Body of pancreas (tissue), 4 donors: Measurements from ENCODE around the gene ZC3H12C. TPM values are rescaled to one million over a fixed set of nuclear protein-coding genes. Genes with fewer than 3 reads are reported as not detected.

Experiments
- ATAC-seq: fragments of 150-250 bp; one replicate; pipeline ENCODE4 v1.9.1; 2016
- DNase-seq, 4 donors: peaks; one replicate each; pipeline ENCODE4 v3.0.0-alpha.2; 2019
- H3K27ac ChIP-seq, 4 donors: fragments of 200-600 bp; sonication (generic); 1 replicate in 3 of 4; 2 replicates in 1 of 4; pipeline versions ENCODE4 v1.5.1 to v1.6.1; 2016 to 2019; ENCODE audit warnings: mild to moderate bottlenecking in 1 of 4, mixed read lengths in 1 of 4, moderate library complexity in 1 of 4
- H3K27me3 ChIP-seq, 2 donors: fragments of 200-600 bp; sonication (generic); one replicate each; pipeline ENCODE4 v1.6.0; 2016; ENCODE audit warnings: mild to moderate bottlenecking in 1 of 2
- H3K36me3 ChIP-seq, 2 donors: fragments of 200-600 bp; sonication (generic); replicated peaks in 1 of 2; 2 replicates each; pipeline ENCODE4 v1.5.1; 2016; ENCODE audit warnings: low read depth in 2 of 2; ENCODE audit not compliant: insufficient read depth in 1 of 2
- H3K4me1 ChIP-seq: fragments of 200-600 bp; sonication (generic); one replicate; pipeline ENCODE4 v1.6.0; 2016
- H3K4me3 ChIP-seq, 2 donors: fragments of 200-600 bp; sonication (generic); 1 replicate in 1 of 2; 2 replicates in 1 of 2; pipeline ENCODE4 v1.5.1; 2016 to 2019
- H3K9me3 ChIP-seq, 3 donors: fragments of 200-600 bp; sonication (generic); 1 replicate in 2 of 3; 2 replicates in 1 of 3; pipeline ENCODE4 v1.5.1; 2016
- CTCF ChIP-seq, 7 experiments: fragments of 450-650 bp in 4 of 7; fragments of 200-600 bp in 3 of 7; sonication (generic) in 3 of 7; IDR thresholded peaks; one replicate each; pipeline ENCODE4 v1.5.1; 2016 to 2019; ENCODE audit warnings: antibody characterized with exemption in 7 of 7
- POLR2A ChIP-seq, 3 donors: fragments of 450-650 bp; IDR thresholded peaks; one replicate each; pipeline ENCODE4 v1.6.1; 2016; ENCODE audit warnings: antibody characterized with exemption in 3 of 3, mild to moderate bottlenecking in 2 of 3
- WGBS, 2 donors: methylation state at CpG; one replicate each; pipeline ENCODE4 v1.1.5; 2017; 5-methylcytosine and 5-hydroxymethylcytosine counted together
- intact Hi-C: fragments of 100-400 bp; cut with DNase I; formaldehyde crosslinking; loops from one replicate; pipeline ENCODE4 v1.15.1; 2023
- total RNA-seq, 2 donors: library from RNA; depleted of rRNA; stranded (reverse); fragments of >200 nt; gene quantifications; one replicate each; pipeline ENCODE4 v1.1.0, GENCODE V29; 2016

ZC3H12C gene
- total RNA-seq, 2 donors from 2014 or later, result 7.3 to 7.8 TPM

GRCh38 chr11:110081462-110082376 is 11.5 kb upstream of the ZC3H12C start:
- H3K9me3 ChIP-seq, result no peaks in the 10 kb centered on the region

GRCh38 chr11:110082899-110083298 is 10.3 kb upstream of the ZC3H12C start:
- no peak for TF ChIP-seq POLR2A (IDR thresholded peaks at IDR 0.05)
- TF ChIP-seq CTCF (IDR thresholded peaks at IDR 0.05), result no peak
- no peak for DNase-seq
- no peaks in the 10 kb centered on the region for H3K36me3 ChIP-seq
- peak overlapping the region in 2 of 4 donors; percentile 14 to 18 for H3K27ac ChIP-seq
- intact Hi-C loops, result no loop called here
- ATAC-seq, result no peak
- H3K4me3 ChIP-seq, result no peak overlapping the region
- no peaks in the 10 kb centered on the region for H3K27me3 ChIP-seq
- no peaks in the 10 kb centered on the region for H3K9me3 ChIP-seq
- 30 to 47% methylated on average over 1 of the region's 1 CpG for WGBS, 2 donors
- H3K4me1 ChIP-seq, result peaks cover under 1% of the 10 kb centered on the region

More at GRCh38 chr11:110081462-110082376, 11.5 kb upstream of the ZC3H12C start:
- 73 to 75% methylated on average over 7 of the region's 7 CpGs for WGBS, 2 donors
- no peak for TF ChIP-seq CTCF (IDR thresholded peaks at IDR 0.05)
- TF ChIP-seq POLR2A (IDR thresholded peaks at IDR 0.05), result no peak
- Histone ChIP-seq H3K4me1 (peaks cover 10% of the 10 kb centered on the region), H3K27me3 (no peaks in the 10 kb centered on the region), H3K27ac (no peak overlapping the region), H3K36me3 (no peaks in the 10 kb centered on the region), H3K4me3 (no peak overlapping the region)
- DNase-seq (no peak), ATAC-seq (no peak)
- intact Hi-C loops, result no loop called here

GRCh38 chr11:110085255-110085838 is 7.8 kb upstream of the ZC3H12C start:
- H3K4me1 ChIP-seq, result no peaks in the 10 kb centered on the region
- TF ChIP-seq CTCF (IDR thresholded peaks at IDR 0.05) (no peak), POLR2A (IDR thresholded peaks at IDR 0.05) (no peak)
- H3K9me3 ChIP-seq, result no peaks in the 10 kb centered on the region
- H3K27me3 ChIP-seq, result no peaks in the 10 kb centered on the region
- intact Hi-C loops, result no loop called here
- no peaks in the 10 kb centered on the region for H3K36me3 ChIP-seq
- no peak for DNase-seq
- H3K27ac ChIP-seq, result no peak overlapping the region
- ATAC-seq, result no peak
- WGBS, 2 donors, result 79 to 80% methylated on average over 2 of the region's 2 CpGs
- no peak overlapping the region for H3K4me3 ChIP-seq

GRCh38 chr11:110086892-110087309 is 6.3 kb upstream of the ZC3H12C start:
- peaks cover 3% of the 10 kb centered on the region for H3K4me1 ChIP-seq
- peak in 1 of 4 donors; percentile 50 for DNase-seq
- no peaks in the 10 kb centered on the region for H3K36me3 ChIP-seq
- no peak overlapping the region for H3K4me3 ChIP-seq
- intact Hi-C loops, result no loop called here
- no peaks in the 10 kb centered on the region for H3K9me3 ChIP-seq
- peak; percentile 57 for ATAC-seq
- H3K27ac ChIP-seq, result peak overlapping the region in 1 of 4 donors; percentile 19
- no peaks in the 10 kb centered on the region for H3K27me3 ChIP-seq
- 25 to 40% methylated on average over 3 of the region's 3 CpGs for WGBS, 2 donors
- TF ChIP-seq POLR2A (IDR thresholded peaks at IDR 0.05) (no peak), CTCF (IDR thresholded peaks at IDR 0.05) (no peak)
